ENCODE results near the gene ZGPAT. TPM values are rescaled to one million over a fixed set of nuclear protein-coding genes. Genes with fewer than 3 reads are reported as not detected.

ZGPAT gene
- total and polyA plus RNA-seq, 2 of the 13 experiments (the other 11 are each of a cell fraction or from before 2014, with no cell fraction given), result 23.0 to 41.9 TPM

GRCh38 chr20:63734946-63735858, 27.4 kb downstream of the ZGPAT start (continued):
- TF ChIP-seq ZNF687 (CRISPR knock-in tag; IDR thresholded peaks at IDR 0.05) (peak; percentile 45), ZNF609 (CRISPR knock-in tag; IDR thresholded peaks at IDR 0.05; ENCODE audit: borderline replicate concordance) (0 out of 2 replicates have a peak, but pooled peaks have one; percentile 23), STAG1 (CRISPR knock-in tag; IDR thresholded peaks at IDR 0.05) (no peak), THRA (CRISPR knock-in tag; IDR thresholded peaks at IDR 0.05; ENCODE audit: borderline replicate concordance) (no peak), FOXO4 (CRISPR knock-in tag; conservative IDR thresholded peaks at IDR 0.05) (peak; percentile 91; the same call in 1 of the 2 replicates), ARNT2 (CRISPR knock-in tag; IDR thresholded peaks at IDR 0.05; ENCODE audit: low read depth) (no peak), MLXIP (CRISPR knock-in tag; IDR thresholded peaks at IDR 0.05; ENCODE audit: borderline replicate concordance) (no peak), MAX (IDR thresholded peaks at IDR 0.05) (peak; percentile 38; the same call in 1 of the 2 replicates), SRSF4 (IDR thresholded peaks at IDR 0.05; ENCODE audit: low read depth, low read length, poor library complexity, severe bottlenecking) (no peak), ZNF343 (CRISPR knock-in tag; IDR thresholded peaks at IDR 0.05) (peak; percentile 62; the same call in 1 of the 2 replicates), ZC3H13 (CRISPR knock-in tag; IDR thresholded peaks at IDR 0.05) (no peak)
